ENCODE results near the gene PIM3. TPM values are rescaled to one million over a fixed set of nuclear protein-coding genes. Genes with fewer than 3 reads are reported as not detected.

Gene PIM3
- total RNA-seq, 4 donors from 2014 or later: 31.7 to 106 (median 53.6) TPM

DNA sequence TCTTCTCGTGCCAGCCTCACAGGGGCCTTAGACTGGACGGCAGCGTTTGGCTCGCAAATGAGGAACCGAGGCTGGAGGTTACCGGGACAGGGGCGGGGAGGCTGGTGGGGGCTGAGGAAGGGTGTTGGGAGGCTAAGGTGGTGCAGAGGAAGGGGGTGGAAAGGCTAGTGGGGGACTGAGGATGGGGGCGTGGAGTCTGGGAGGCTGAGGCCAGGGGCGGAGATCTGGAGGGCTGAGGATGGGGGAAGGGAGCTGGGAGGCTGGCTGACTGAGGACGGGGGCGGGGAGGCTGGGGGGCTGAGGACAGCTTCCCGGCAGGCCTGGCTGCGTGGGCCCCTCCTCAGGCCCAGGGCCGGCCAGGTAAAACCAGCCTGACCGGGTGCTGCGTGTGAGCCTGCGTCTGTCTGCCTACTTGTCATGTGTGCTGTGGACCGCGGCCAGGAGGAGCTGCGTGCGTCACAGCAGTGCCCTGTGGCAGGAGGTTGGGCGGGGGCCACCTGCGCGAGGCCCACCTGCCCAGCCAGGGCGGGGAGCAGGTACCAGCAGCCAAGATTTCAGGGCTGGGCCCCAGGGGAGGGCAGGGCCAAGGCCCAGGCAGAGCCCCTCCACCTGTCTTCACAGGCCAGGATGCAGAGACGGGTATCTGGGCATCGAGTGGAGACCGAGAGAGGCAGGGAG, 9.4 kb upstream of the PIM3 start:
- no peak overlapping the region for H3K27ac ChIP-seq
- no peaks in the 10 kb centered on the region for H3K9me3 ChIP-seq
- DNase-seq: no peak
- no peak overlapping the region for H3K4me3 ChIP-seq
- intact Hi-C loops (cut with DNase I; ENCODE audit: low total_unique reads): no loop called here
- H3K4me1 ChIP-seq: peaks cover 0 to 3% of the 10 kb centered on the region in 2 donors
- TF ChIP-seq POLR2A (IDR thresholded peaks at IDR 0.05): no peak
- TF ChIP-seq, protein P1, sequence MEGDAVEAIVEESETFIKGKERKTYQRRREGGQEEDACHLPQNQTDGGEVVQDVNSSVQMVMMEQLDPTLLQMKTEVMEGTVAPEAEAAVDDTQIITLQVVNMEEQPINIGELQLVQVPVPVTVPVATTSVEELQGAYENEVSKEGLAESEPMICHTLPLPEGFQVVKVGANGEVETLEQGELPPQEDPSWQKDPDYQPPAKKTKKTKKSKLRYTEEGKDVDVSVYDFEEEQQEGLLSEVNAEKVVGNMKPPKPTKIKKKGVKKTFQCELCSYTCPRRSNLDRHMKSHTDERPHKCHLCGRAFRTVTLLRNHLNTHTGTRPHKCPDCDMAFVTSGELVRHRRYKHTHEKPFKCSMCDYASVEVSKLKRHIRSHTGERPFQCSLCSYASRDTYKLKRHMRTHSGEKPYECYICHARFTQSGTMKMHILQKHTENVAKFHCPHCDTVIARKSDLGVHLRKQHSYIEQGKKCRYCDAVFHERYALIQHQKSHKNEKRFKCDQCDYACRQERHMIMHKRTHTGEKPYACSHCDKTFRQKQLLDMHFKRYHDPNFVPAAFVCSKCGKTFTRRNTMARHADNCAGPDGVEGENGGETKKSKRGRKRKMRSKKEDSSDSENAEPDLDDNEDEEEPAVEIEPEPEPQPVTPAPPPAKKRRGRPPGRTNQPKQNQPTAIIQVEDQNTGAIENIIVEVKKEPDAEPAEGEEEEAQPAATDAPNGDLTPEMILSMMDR (IDR thresholded peaks at IDR 0.05): no peak
- H3K27me3 ChIP-seq: no peaks in the 10 kb centered on the region
- H3K36me3 ChIP-seq: no peaks in the 10 kb centered on the region

DNA sequence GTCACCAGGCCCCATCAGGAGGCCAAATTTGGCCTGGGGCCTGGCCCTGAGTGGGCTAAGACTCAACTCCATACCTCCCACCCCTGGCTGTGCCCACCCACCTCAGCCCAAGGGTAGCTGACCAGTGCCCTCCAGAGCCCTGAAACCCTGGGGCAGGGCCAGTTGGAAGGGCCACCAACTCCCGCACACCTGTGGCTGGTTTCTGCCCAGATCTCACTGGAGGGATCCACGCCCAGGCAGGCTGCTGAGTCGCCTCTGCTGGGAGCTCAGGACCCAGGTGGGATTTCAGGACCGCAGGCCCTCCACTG, 8.9 kb upstream of the PIM3 start:
- TF ChIP-seq, protein P1 (IDR thresholded peaks at IDR 0.05): no peak
- no peak for TF ChIP-seq POLR2A (IDR thresholded peaks at IDR 0.05)
- no peak for DNase-seq
- Histone ChIP-seq H3K4me3 (no peak overlapping the region), H3K9me3 (no peaks in the 10 kb centered on the region), H3K27ac (peak overlapping the region in 1 of 2 donors; percentile 39), H3K36me3 (no peaks in the 10 kb centered on the region), H3K4me1 (peaks cover 0 to 3% of the 10 kb centered on the region in 2 donors), H3K27me3 (no peaks in the 10 kb centered on the region)
- intact Hi-C loops (cut with DNase I; ENCODE audit: low total_unique reads): no loop called here

DNA sequence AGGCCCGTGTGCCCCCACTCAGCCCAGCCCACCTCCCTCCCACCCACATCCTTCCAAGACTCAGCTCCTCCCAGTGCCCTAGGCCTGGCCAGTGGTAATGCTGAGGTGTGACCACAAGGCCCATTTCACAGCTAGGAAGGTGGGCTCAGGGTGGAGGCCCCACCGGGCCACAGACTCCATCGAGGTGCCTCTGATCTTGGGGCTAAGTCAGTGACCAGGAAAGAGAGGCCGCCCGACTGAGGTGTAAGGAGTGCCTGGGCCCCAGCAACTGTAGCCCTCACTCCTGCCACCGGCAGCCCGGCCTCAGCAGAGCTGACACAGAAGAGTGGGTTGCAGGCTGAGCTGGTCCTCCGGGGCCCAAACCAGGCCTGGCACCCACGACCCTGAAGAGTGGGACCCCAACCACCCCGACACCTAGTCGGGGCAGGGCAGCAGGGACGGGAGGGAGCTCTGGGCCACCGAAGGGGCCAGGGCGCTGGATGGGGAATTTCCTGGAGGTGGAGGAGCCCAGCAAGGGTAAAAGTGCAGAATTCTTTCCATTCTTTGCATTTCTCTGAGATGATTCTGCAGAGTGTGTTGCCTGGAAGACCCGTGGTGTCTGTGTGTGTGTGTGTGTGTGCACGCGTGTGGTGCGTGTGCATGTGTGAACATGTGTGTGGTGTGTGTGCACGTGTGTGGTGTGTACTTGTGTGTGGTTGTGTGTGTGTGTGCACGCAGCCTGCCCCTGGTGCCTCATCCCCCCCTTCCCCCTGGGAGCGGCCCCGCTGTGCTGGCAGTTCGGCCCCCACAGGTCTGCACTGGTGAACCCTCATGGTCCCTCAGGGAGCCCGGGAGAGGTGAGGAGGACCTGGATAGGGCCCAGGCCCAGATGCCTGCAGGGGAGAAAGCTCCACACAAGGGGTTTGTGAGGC, 8.3 kb upstream of the PIM3 start:
- DNase-seq: no peak
- TF ChIP-seq, protein P1 (IDR thresholded peaks at IDR 0.05): no peak
- TF ChIP-seq POLR2A (IDR thresholded peaks at IDR 0.05): no peak
- Histone ChIP-seq H3K4me1 (peaks cover 0 to 3% of the 10 kb centered on the region in 2 donors), H3K36me3 (no peaks in the 10 kb centered on the region), H3K27ac (peak overlapping the region in 1 of 2 donors; percentile 39), H3K4me3 (no peak overlapping the region), H3K9me3 (no peaks in the 10 kb centered on the region), H3K27me3 (no peaks in the 10 kb centered on the region)
- intact Hi-C loops (cut with DNase I; ENCODE audit: low total_unique reads): no loop called here

DNA sequence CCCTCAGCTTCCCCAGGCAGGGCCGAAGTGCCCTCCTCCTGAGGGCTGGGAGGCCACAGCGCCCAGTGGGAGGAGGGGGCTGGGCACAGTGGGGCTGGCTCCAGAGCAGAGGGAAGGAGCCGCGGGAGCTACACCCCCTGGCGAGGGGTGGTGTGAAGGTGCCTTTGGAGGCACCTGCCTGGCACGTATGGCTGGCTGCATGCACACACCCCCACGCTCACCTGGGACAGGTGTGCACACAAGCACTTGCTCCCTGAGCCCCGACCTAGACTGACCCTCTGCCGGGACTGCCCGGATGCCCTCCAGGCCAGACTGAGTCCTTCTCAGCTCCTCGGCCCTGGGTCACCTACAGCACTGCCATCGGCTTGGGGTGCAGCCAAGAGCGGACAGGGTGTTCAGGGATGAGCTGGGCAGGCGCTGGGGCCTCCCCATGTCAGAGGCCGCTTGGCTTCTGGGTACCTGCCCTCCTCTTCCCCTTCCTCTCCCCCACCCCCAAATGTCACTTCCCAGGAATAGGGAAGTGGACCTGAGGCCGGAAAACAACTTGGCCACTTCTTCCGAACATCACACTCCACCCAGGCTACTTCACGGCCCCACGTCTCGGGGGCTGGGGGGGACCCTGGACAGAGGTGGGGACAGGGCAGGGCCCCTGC, 7.4 kb upstream of the PIM3 start:
- Histone ChIP-seq H3K9me3 (no peaks in the 10 kb centered on the region), H3K27ac (peak overlapping the region in 1 of 2 donors; percentile 49), H3K4me3 (no peak overlapping the region), H3K27me3 (no peaks in the 10 kb centered on the region), H3K4me1 (peaks cover 0 to 3% of the 10 kb centered on the region in 2 donors), H3K36me3 (no peaks in the 10 kb centered on the region)
- intact Hi-C loops (cut with DNase I; ENCODE audit: low total_unique reads): no loop called here
- no peak for DNase-seq
- no peak for TF ChIP-seq POLR2A (IDR thresholded peaks at IDR 0.05)
- TF ChIP-seq, protein P1 (IDR thresholded peaks at IDR 0.05): no peak

Data from uterus (tissue), 4 donors.